ENCODE measurements around the gene KCNMA1.
"Not testable (repeated sequence)": the region's sequence is repeated elsewhere in the genome, so short reads cannot be mapped to it uniquely, and the experiment has no call there.

KCNMA1 gene

GRCh38 chr10:77359950-77360520 lies 277.6 kb downstream of the KCNMA1 start:
- no peaks in the 10 kb centered on the region for H3K36me3 Mint-ChIP-seq (ENCODE audit: low read depth)
- ATAC-seq (no peak), DNase-seq (no peak)
- H3K27ac Mint-ChIP-seq, result no peak overlapping the region
- no peaks in the 10 kb centered on the region for H3K4me1 Mint-ChIP-seq
- H3K4me3 Mint-ChIP-seq, result no peak overlapping the region
- H3K9me3 Mint-ChIP-seq, result peaks cover 5% of the 10 kb centered on the region
- H3K27me3 Mint-ChIP-seq, result peaks cover 10% of the 10 kb centered on the region

DNA sequence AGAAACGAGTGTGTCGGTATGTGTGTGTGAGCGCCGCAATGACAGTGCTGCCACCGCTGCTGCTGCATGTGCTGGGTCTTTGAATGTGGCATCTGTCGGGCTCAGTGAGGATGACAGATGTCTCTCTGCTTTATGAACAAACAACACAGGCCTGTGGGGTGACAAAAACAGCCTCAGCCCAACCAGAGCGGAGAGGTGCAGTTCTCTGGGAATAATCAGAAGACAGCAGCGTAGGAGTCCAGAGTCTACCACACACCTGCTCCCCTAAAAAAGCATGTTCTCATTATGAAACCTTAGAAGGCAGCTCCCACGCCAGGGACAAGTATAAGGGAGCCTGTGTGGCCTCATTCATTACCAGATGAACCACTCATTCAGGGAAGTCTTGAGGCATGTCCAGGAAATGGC lies 278.3 kb downstream of the KCNMA1 start:
- Mint-ChIP-seq H3K4me1 (no peaks in the 10 kb centered on the region), H3K9me3 (peaks cover 5% of the 10 kb centered on the region), H3K27me3 (peaks cover 10% of the 10 kb centered on the region), H3K27ac (no peak overlapping the region), H3K36me3 (ENCODE audit: low read depth) (no peaks in the 10 kb centered on the region), H3K4me3 (no peak overlapping the region)
- no peak for ATAC-seq
- no peak for DNase-seq

DNA sequence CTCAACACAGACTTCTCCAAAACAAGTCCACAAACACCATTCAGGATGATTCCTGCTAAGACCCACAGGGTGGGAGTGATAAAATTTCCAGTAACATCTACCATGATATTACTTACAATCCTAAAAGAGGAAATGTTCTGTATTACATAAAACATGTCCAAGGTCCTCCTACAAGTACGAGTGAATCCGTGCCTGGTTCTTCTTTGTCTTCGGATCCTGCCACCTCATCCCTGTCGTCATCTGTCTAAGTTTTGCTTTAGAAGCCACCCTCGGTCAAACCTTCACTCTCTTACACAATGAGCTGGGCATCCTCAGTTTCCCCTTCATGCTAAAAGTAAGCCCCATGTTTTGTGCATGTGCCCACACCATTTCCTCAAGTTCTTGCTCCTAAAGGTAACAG lies 279.0 kb downstream of the KCNMA1 start:
- no peak for DNase-seq
- H3K27ac Mint-ChIP-seq, result no peak overlapping the region
- ATAC-seq, result no peak
- no peaks in the 10 kb centered on the region for H3K4me1 Mint-ChIP-seq
- H3K9me3 Mint-ChIP-seq, result peaks cover 5% of the 10 kb centered on the region
- peaks cover 10% of the 10 kb centered on the region for H3K27me3 Mint-ChIP-seq
- no peaks in the 10 kb centered on the region for H3K36me3 Mint-ChIP-seq (ENCODE audit: low read depth)
- no peak overlapping the region for H3K4me3 Mint-ChIP-seq

- peaks cover 10% of the 10 kb centered on the region for H3K27me3 Mint-ChIP-seq
- H3K4me3 Mint-ChIP-seq, result no peak overlapping the region
- H3K9me3 Mint-ChIP-seq, result peaks cover 5% of the 10 kb centered on the region
- no peaks in the 10 kb centered on the region for H3K4me1 Mint-ChIP-seq
- DNase-seq, result no peak
- H3K27ac Mint-ChIP-seq, result no peak overlapping the region
- ATAC-seq, result no peak
- no peaks in the 10 kb centered on the region for H3K36me3 Mint-ChIP-seq (ENCODE audit: low read depth)
These were observed 279.8 kb downstream of the KCNMA1 start for GRCh38 chr10:77357611-77358310.

- DNase-seq (no peak), ATAC-seq (no peak)
- H3K4me3 Mint-ChIP-seq, result no peak overlapping the region
- no peak overlapping the region for H3K27ac Mint-ChIP-seq
- peaks cover 10% of the 10 kb centered on the region for H3K27me3 Mint-ChIP-seq
- H3K36me3 Mint-ChIP-seq (ENCODE audit: low read depth), result no peaks in the 10 kb centered on the region
- peaks cover 5% of the 10 kb centered on the region for H3K9me3 Mint-ChIP-seq
- H3K4me1 Mint-ChIP-seq, result no peaks in the 10 kb centered on the region
These were observed 280.4 kb downstream of the KCNMA1 start for GRCh38 chr10:77357185-77357584.

- Mint-ChIP-seq H3K27me3 (peaks cover 13% of the 10 kb centered on the region), H3K27ac (no peak overlapping the region), H3K4me3 (no peak overlapping the region), H3K4me1 (peaks cover 6% of the 10 kb centered on the region), H3K36me3 (ENCODE audit: low read depth) (no peaks in the 10 kb centered on the region), H3K9me3 (peaks cover under 1% of the 10 kb centered on the region)
- ATAC-seq (no peak), DNase-seq (no peak)
These were observed 281.8 kb downstream of the KCNMA1 start for GRCh38 chr10:77355844-77356243.

- no peak for ATAC-seq
- H3K27me3 Mint-ChIP-seq, result peaks cover 3% of the 10 kb centered on the region
- H3K27ac Mint-ChIP-seq, result no peak overlapping the region
- H3K4me1 Mint-ChIP-seq, result peaks cover 27% of the 10 kb centered on the region
- no peak overlapping the region for H3K4me3 Mint-ChIP-seq
- DNase-seq, result no peak
- H3K36me3 Mint-ChIP-seq (ENCODE audit: low read depth), result no peaks in the 10 kb centered on the region
- H3K9me3 Mint-ChIP-seq, result no peaks in the 10 kb centered on the region
These were observed 286.2 kb downstream of the KCNMA1 start for GRCh38 chr10:77351386-77351785.

- H3K4me1 Mint-ChIP-seq, result peaks cover 27% of the 10 kb centered on the region
- H3K27ac Mint-ChIP-seq, result peak overlapping the region; percentile 16
- H3K36me3 Mint-ChIP-seq (ENCODE audit: low read depth), result no peaks in the 10 kb centered on the region
- peak; percentile 91 for ATAC-seq
- H3K4me3 Mint-ChIP-seq, result no peak overlapping the region
- H3K9me3 Mint-ChIP-seq, result no peaks in the 10 kb centered on the region
- peaks cover 2% of the 10 kb centered on the region for H3K27me3 Mint-ChIP-seq
- peak; percentile 57 for DNase-seq
These were observed 286.9 kb downstream of the KCNMA1 start for GRCh38 chr10:77350711-77351119.

- no peaks in the 10 kb centered on the region for H3K36me3 Mint-ChIP-seq (ENCODE audit: low read depth)
- ATAC-seq, result no peak
- no peak for DNase-seq
- no peak overlapping the region for H3K4me3 Mint-ChIP-seq
- H3K27me3 Mint-ChIP-seq, result peaks cover 2% of the 10 kb centered on the region
- peaks cover 27% of the 10 kb centered on the region for H3K4me1 Mint-ChIP-seq
- H3K27ac Mint-ChIP-seq, result peak overlapping the region; percentile 16
- no peaks in the 10 kb centered on the region for H3K9me3 Mint-ChIP-seq
These were observed 287.5 kb downstream of the KCNMA1 start for GRCh38 chr10:77350134-77350533.

- peak overlapping the region; percentile 59 for H3K27ac Mint-ChIP-seq
- peaks cover 2% of the 10 kb centered on the region for H3K27me3 Mint-ChIP-seq
- DNase-seq (no peak), ATAC-seq (no peak)
- no peaks in the 10 kb centered on the region for H3K9me3 Mint-ChIP-seq
- H3K4me1 Mint-ChIP-seq, result peaks cover 27% of the 10 kb centered on the region
- no peak overlapping the region for H3K4me3 Mint-ChIP-seq
- H3K36me3 Mint-ChIP-seq (ENCODE audit: low read depth), result no peaks in the 10 kb centered on the region
These were observed 288.4 kb downstream of the KCNMA1 start for GRCh38 chr10:77349226-77349625.

DNA sequence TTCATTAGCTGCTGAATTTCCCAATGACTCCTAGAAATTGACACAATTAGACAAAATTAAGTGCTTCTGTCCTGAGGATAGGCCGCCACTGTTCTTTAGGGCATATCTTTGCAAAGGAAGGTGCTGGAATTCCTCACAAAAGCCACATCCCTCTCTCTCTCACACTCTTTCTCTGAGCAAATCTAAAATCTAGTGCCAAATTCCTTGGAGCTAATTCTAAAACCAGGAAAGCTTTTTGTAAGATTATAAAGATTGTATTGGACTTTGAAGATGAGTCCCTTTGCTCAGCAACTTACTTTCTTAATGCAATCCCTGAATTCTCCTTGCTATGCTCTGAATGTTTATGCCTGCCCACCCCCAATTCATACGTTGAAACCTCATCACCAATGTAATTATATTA lies 288.9 kb downstream of the KCNMA1 start:
- no peak overlapping the region for H3K27ac Mint-ChIP-seq
- no peaks in the 10 kb centered on the region for H3K36me3 Mint-ChIP-seq (ENCODE audit: low read depth)
- H3K9me3 Mint-ChIP-seq, result no peaks in the 10 kb centered on the region
- peaks cover 27% of the 10 kb centered on the region for H3K4me1 Mint-ChIP-seq
- no peak for DNase-seq
- H3K27me3 Mint-ChIP-seq, result peaks cover 2% of the 10 kb centered on the region
- no peak overlapping the region for H3K4me3 Mint-ChIP-seq
- no peak for ATAC-seq

DNA sequence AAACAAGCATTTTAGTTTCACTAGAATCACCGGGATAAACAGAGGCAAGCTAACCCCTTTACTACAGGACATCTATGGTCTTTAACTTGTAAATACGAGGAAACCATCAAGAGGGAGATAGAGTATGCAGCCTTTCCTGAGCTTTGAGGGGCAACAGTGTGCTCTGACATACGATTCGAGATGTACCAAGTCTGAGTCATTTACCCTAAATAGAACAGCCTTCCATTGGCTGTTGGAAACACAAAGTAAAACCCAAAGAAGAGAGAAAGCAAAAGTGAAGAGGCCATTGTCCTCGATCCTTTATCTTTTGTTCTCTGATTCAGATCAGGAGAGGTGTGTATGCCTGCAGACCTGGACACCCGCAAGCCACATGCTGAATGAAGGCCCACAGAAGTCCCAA lies 289.5 kb downstream of the KCNMA1 start:
- DNase-seq, result no peak

GRCh38 chr10:77347052-77347451 lies 290.6 kb downstream of the KCNMA1 start:
- Mint-ChIP-seq H3K36me3 (ENCODE audit: low read depth) (no peaks in the 10 kb centered on the region), H3K9me3 (no peaks in the 10 kb centered on the region), H3K27me3 (peaks cover 2% of the 10 kb centered on the region), H3K27ac (no peak overlapping the region), H3K4me3 (no peak overlapping the region), H3K4me1 (peaks cover 27% of the 10 kb centered on the region)
- ATAC-seq (no peak), DNase-seq (no peak)

More for the DNA sequence above, 289.5 kb downstream of the KCNMA1 start:
- no peak overlapping the region for H3K27ac Mint-ChIP-seq
- no peaks in the 10 kb centered on the region for H3K9me3 Mint-ChIP-seq
- no peaks in the 10 kb centered on the region for H3K36me3 Mint-ChIP-seq (ENCODE audit: low read depth)
- peaks cover 27% of the 10 kb centered on the region for H3K4me1 Mint-ChIP-seq
- no peak overlapping the region for H3K4me3 Mint-ChIP-seq
- peaks cover 2% of the 10 kb centered on the region for H3K27me3 Mint-ChIP-seq
- ATAC-seq, result no peak

- H3K27me3 Mint-ChIP-seq, result no peaks in the 10 kb centered on the region
- H3K27ac Mint-ChIP-seq, result no peak overlapping the region
- H3K4me3 Mint-ChIP-seq, result no peak overlapping the region
- no peaks in the 10 kb centered on the region for H3K4me1 Mint-ChIP-seq
- DNase-seq (no peak), ATAC-seq (no peak)
- H3K9me3 Mint-ChIP-seq, result peaks cover 3% of the 10 kb centered on the region
- H3K36me3 Mint-ChIP-seq (ENCODE audit: low read depth), result no peaks in the 10 kb centered on the region
These were observed 296.6 kb downstream of the KCNMA1 start for GRCh38 chr10:77341055-77341454.

DNA sequence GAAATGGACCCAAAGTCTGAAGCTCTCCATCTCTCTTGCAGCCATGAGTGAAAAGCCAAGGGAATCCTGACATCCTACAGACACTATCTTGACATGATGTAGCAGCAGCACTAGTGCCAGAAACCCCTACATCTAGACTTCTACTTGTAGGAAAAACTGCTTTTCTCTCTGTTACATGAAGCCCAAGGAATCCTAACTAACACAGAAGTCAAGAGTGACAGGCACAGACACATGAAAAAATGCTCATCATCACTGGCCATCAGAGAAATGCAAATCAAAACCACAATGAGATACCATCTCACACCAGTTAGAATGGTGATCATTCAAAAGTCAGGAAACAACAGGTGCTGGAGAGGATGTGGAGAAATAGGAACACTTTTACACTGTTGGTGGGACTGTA lies 297.7 kb downstream of the KCNMA1 start:
- not testable (repeated sequence) for ATAC-seq; DNase-seq; H3K4me3 Mint-ChIP-seq; H3K4me1 Mint-ChIP-seq; H3K36me3 Mint-ChIP-seq (ENCODE audit: low read depth); H3K27ac Mint-ChIP-seq; H3K27me3 Mint-ChIP-seq; H3K9me3 Mint-ChIP-seq
